SU-DHL-6 (cell line): ENCODE data around the gene TMEM184A.
A peak's percentile ranks its signal among the peaks of the same experiment; 100 is the strongest.

Experiments
- H2AFZ ChIP-seq: fragments of 200-600 bp; sonication (generic); 2 replicates; pipeline ENCODE4 v1.6.1; 2014; ENCODE audit warnings: low read depth, mild to moderate bottlenecking, moderate library complexity, mixed read lengths, antibody characterized with exemption, low read length; ENCODE audit not compliant: severe bottlenecking
- H3F3A ChIP-seq: fragments of 200-600 bp; shearing (Covaris generic); 2 replicates; pipeline ENCODE4 v1.6.0; 2016; ENCODE audit warnings: antibody characterized with exemption, mild to moderate bottlenecking; ENCODE audit not compliant: insufficient read depth
- H3K27ac ChIP-seq: fragments of 200-600 bp; sonication (generic); 2 replicates; pipeline ENCODE4 v1.5.1; 2016; ENCODE audit warnings: low read depth, mild to moderate bottlenecking, low read length, moderate library complexity, mixed read lengths
- H3K27me3 ChIP-seq: fragments of 200-600 bp; sonication (generic), shearing (Covaris generic); 2 replicates; pipeline ENCODE4 v1.6.0; 2014; ENCODE audit warnings: mild to moderate bottlenecking, low read length
- H3K36me3 ChIP-seq: fragments of 200-600 bp; sonication (generic); 2 replicates; pipeline ENCODE4 v1.6.1; 2014; ENCODE audit warnings: mild to moderate bottlenecking, low read length, mixed read lengths
- H3K4me2 ChIP-seq: fragments of 300-600, 200-600 bp; shearing (Covaris generic), sonication (generic); 2 replicates; pipeline ENCODE4 v1.6.0; 2014; ENCODE audit warnings: low read length, low read depth, mild to moderate bottlenecking; ENCODE audit not compliant: poor library complexity, severe bottlenecking
- H3K4me3 ChIP-seq: fragments of 200-600 bp; sonication (generic); 2 replicates; pipeline ENCODE4 v1.5.1; 2014; ENCODE audit warnings: antibody characterized with exemption, low read length, mild to moderate bottlenecking, mixed read lengths; ENCODE audit not compliant: insufficient read depth, poor library complexity, severe bottlenecking
- H3K79me2 ChIP-seq: fragments of 200-600 bp; sonication (generic); 2 replicates; pipeline ENCODE4 v1.6.1; 2014; ENCODE audit warnings: mild to moderate bottlenecking, low read length, moderate library complexity; ENCODE audit not compliant: insufficient read depth
- H3K9ac ChIP-seq: fragments of 200-600 bp; sonication (generic); 2 replicates; pipeline ENCODE4 v1.7.0; 2014; ENCODE audit warnings: mild to moderate bottlenecking, low read length
- H3K9me2 ChIP-seq: fragments of 200-600 bp; sonication (generic); replicated peaks from 2 replicates; pipeline ENCODE4 v1.6.1; 2014; ENCODE audit warnings: low read length; ENCODE audit not compliant: insufficient read depth
- H3K9me3 ChIP-seq: fragments of 200-600 bp; sonication (generic); 2 replicates; pipeline ENCODE4 v1.6.1; 2014; ENCODE audit warnings: low read length, mixed read lengths; ENCODE audit not compliant: insufficient read depth
- H4K20me1 ChIP-seq: fragments of 200-600 bp; sonication (generic); 2 replicates; pipeline ENCODE4 v1.6.1; 2014; ENCODE audit warnings: low read depth, mild to moderate bottlenecking, antibody characterized with exemption, low read length, moderate library complexity, mixed read lengths
- CTCF ChIP-seq: fragments of 200-600 bp; sonication (generic); IDR thresholded peaks from one replicate; pipeline ENCODE4 v1.5.1; 2017; ENCODE audit warnings: antibody characterized with exemption, mild to moderate bottlenecking, low read length, moderate library complexity; ENCODE audit not compliant: insufficient read depth, poor library complexity, severe bottlenecking
- EZH2phosphoT487 ChIP-seq: fragments of 200-600 bp; sonication (generic), shearing (Covaris generic); conservative IDR thresholded peaks from 2 replicates; pipeline ENCODE4 v1.6.1; 2018; ENCODE audit warnings: mild to moderate bottlenecking, antibody characterized with exemption, low read length, moderate library complexity, mixed read lengths

Gene TMEM184A

GRCh38 chr7:1531979-1532455, 24.0 kb downstream of the TMEM184A start:
- H3K4me3 ChIP-seq: peak overlapping the region; percentile 72
- H3K79me2 ChIP-seq: peaks cover 59% of the 10 kb centered on the region

GRCh38 chr7:1531263-1531978, 24.6 kb downstream of the TMEM184A start:
- H3F3A ChIP-seq: 0 out of 2 replicates have a peak, but pooled peaks cover 5% of the 10 kb centered on the region
- no peaks in the 10 kb centered on the region for H3K9me3 ChIP-seq
- H2AFZ ChIP-seq: no peak overlapping the region
- H3K27ac ChIP-seq: peak overlapping the region; percentile 52
- peak overlapping the region; percentile 78 for H3K9ac ChIP-seq
- H3K27me3 ChIP-seq: no peaks in the 10 kb centered on the region
- H3K9me2 ChIP-seq: no peaks in the 10 kb centered on the region
- TF ChIP-seq EZH2phosphoT487: no peak
- no peak for TF ChIP-seq CTCF
- peak overlapping the region; percentile 72 for H3K4me3 ChIP-seq
- peaks cover 2% of the 10 kb centered on the region; the same call in 1 of the 2 replicates for H4K20me1 ChIP-seq
- peaks cover 53% of the 10 kb centered on the region for H3K79me2 ChIP-seq
- no peaks in the 10 kb centered on the region for H3K36me3 ChIP-seq
- peak overlapping the region; percentile 71 for H3K4me2 ChIP-seq

More at GRCh38 chr7:1531979-1532455, 24.0 kb downstream of the TMEM184A start:
- peak overlapping the region; percentile 71 for H3K4me2 ChIP-seq
- H3K36me3 ChIP-seq: no peaks in the 10 kb centered on the region
- H3K9me3 ChIP-seq: no peaks in the 10 kb centered on the region
- H3K27me3 ChIP-seq: no peaks in the 10 kb centered on the region
- TF ChIP-seq CTCF: no peak
- TF ChIP-seq EZH2phosphoT487: no peak
- no peak overlapping the region for H2AFZ ChIP-seq
- H3K9me2 ChIP-seq: no peaks in the 10 kb centered on the region
- H3F3A ChIP-seq: 0 out of 2 replicates have a peak, but pooled peaks cover 5% of the 10 kb centered on the region
- H3K9ac ChIP-seq: peak overlapping the region; percentile 78
- peak overlapping the region; percentile 52 for H3K27ac ChIP-seq
- H4K20me1 ChIP-seq: peaks cover 5% of the 10 kb centered on the region; the same call in 1 of the 2 replicates

GRCh38 chr7:1530946-1531262, 25.1 kb downstream of the TMEM184A start:
- peak overlapping the region; percentile 72 for H3K4me3 ChIP-seq
- H3F3A ChIP-seq: 0 out of 2 replicates have a peak, but pooled peaks cover 5% of the 10 kb centered on the region
- H3K36me3 ChIP-seq: no peaks in the 10 kb centered on the region
- H3K79me2 ChIP-seq: peaks cover 48% of the 10 kb centered on the region
- peak overlapping the region; percentile 78 for H3K9ac ChIP-seq
- H4K20me1 ChIP-seq: no peaks in the 10 kb centered on the region
- peak overlapping the region; percentile 71 for H3K4me2 ChIP-seq
- no peaks in the 10 kb centered on the region for H3K9me3 ChIP-seq
- no peaks in the 10 kb centered on the region for H3K9me2 ChIP-seq
- TF ChIP-seq CTCF (no peak), EZH2phosphoT487 (no peak)
- peak overlapping the region; percentile 52; the same call in 1 of the 2 replicates for H3K27ac ChIP-seq
- no peak overlapping the region for H2AFZ ChIP-seq
- H3K27me3 ChIP-seq: no peaks in the 10 kb centered on the region
